GM18505 (cell line): ENCODE data around the gene YEATS2.
"Not testable (repeated sequence)": the region's sequence is repeated elsewhere in the genome, so short reads cannot be mapped to it uniquely, and the experiment has no call there.

Experiments
- ATAC-seq: cut with Tn5 transposase; IDR thresholded peaks from one replicate; pipeline ENCODE4 v1.9.1; 2021; ENCODE audit not compliant: unreplicated experiment
- POLR2A ChIP-seq: IDR thresholded peaks from 4 replicates; pipeline ENCODE4 v1.6.1; 2011; ENCODE audit warnings: borderline replicate concordance; ENCODE audit not compliant: insufficient read depth, insufficient read length; ENCODE audit errors: extremely low read depth

Gene YEATS2

GRCh38 chr3:183698318-183698751, 738 bp downstream of the YEATS2 start:
- no peak for TF ChIP-seq POLR2A
- ATAC-seq: peak; percentile 20

GRCh38 chr3:183698756-183699155, 1.2 kb downstream of the YEATS2 start:
- ATAC-seq: no peak
- TF ChIP-seq POLR2A: no peak

GRCh38 chr3:183699238-183699947, 1.8 kb downstream of the YEATS2 start:
- TF ChIP-seq POLR2A: no peak

GRCh38 chr3:183701744-183702143, 4.1 kb downstream of the YEATS2 start:
- ATAC-seq: no peak
- no peak for TF ChIP-seq POLR2A

More at GRCh38 chr3:183699238-183699947, 1.8 kb downstream of the YEATS2 start:
- no peak for ATAC-seq

GRCh38 chr3:183703892-183704291, 6.3 kb downstream of the YEATS2 start:
- not testable (repeated sequence) for ATAC-seq

- no peak for ATAC-seq
- TF ChIP-seq POLR2A: no peak
These were observed 12.6 kb downstream of the YEATS2 start for GRCh38 chr3:183710231-183710630.

GRCh38 chr3:183711516-183711915, 13.9 kb downstream of the YEATS2 start:
- ATAC-seq: no peak
- TF ChIP-seq POLR2A: no peak

- ATAC-seq: no peak
These were observed 17.0 kb downstream of the YEATS2 start for GRCh38 chr3:183714622-183715021.

GRCh38 chr3:183718012-183718411, 20.4 kb downstream of the YEATS2 start:
- ATAC-seq: no peak
- TF ChIP-seq POLR2A: no peak

More at GRCh38 chr3:183714622-183715021, 17.0 kb downstream of the YEATS2 start:
- no peak for TF ChIP-seq POLR2A

- no peak for TF ChIP-seq POLR2A
- no peak for ATAC-seq
These were observed 27.8 kb downstream of the YEATS2 start for GRCh38 chr3:183725387-183725786.

- ATAC-seq: no peak
- TF ChIP-seq POLR2A: no peak
These were observed 30.6 kb downstream of the YEATS2 start for GRCh38 chr3:183728204-183728603.

- no peak for TF ChIP-seq POLR2A
- no peak for ATAC-seq
These were observed 32.8 kb downstream of the YEATS2 start for GRCh38 chr3:183730361-183730760.

GRCh38 chr3:183731611-183732010, 34.0 kb downstream of the YEATS2 start:
- ATAC-seq: no peak

GRCh38 chr3:183733553-183733952, 36.0 kb downstream of the YEATS2 start:
- ATAC-seq: no peak
- TF ChIP-seq POLR2A: no peak

More at GRCh38 chr3:183731611-183732010, 34.0 kb downstream of the YEATS2 start:
- TF ChIP-seq POLR2A: no peak
